HG02885 (cell line): ENCODE results near the gene SCNN1A.

ENCODE experiments used
- ATAC-seq: cut with Tn5 transposase; IDR thresholded peaks from one replicate; pipeline ENCODE4 v1.9.1; 2021; ENCODE audit warnings: mild to moderate bottlenecking; ENCODE audit not compliant: unreplicated experiment, poor library complexity

The SCNN1A gene

GRCh38 chr12:6384499-6385436, 9.4 kb upstream of the SCNN1A start:
- ATAC-seq: no peak

DNA sequence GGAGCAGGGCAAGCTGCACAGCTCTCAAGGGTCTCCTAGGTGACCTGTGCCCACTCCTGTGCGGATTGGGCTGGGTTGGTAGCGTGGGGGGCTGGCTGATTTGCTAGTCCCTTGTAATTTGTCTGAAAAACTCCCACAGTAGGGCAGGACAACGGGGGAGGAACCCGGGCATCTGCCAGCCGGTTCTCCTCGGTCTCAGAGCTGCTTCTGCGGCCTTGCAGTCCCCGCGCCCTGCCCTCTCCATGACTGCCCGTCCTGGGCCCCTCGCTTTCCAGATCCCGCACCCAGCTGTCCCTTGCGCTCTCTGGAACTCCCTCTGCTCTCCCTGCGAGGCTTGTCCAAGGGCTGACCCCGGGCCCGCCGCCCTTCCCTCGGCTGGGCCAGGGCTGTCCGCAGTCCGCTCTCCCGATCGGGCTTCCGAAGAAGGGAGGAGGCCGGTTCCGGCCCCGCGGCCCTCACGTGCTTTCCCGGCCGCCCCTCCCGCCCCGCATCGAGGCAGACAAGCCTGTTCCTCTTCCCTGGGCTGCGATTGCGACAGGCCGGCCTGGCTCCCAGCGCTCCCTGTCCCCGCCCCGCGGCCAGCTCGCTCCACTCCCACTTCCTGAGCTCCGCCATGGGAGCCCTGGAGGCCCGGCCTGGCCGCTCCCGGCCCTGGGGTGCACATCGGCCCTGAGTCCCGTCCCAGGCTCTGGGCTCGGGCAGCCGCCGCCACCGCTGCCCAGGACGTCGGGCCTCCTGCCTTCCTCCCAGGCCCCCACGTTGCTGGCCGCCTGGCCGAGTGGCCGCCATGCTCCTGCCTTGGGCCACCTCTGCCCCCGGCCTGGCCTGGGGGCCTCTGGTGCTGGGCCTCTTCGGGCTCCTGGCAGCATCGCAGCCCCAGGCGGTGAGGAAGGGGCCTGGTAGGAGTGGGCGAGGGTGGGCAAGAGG, 8.5 kb upstream of the SCNN1A start, which contains the start of gene LTBR:
TSS of gene LTBR (plus strand) at position 591 of the 927 bp plus-strand sequence. CDS start at position 788, 197 bp downstream.
- ATAC-seq: no peak

- no peak for ATAC-seq
Measured at GRCh38 chr12:6382982-6383381, 7.6 kb upstream of the SCNN1A start.

DNA sequence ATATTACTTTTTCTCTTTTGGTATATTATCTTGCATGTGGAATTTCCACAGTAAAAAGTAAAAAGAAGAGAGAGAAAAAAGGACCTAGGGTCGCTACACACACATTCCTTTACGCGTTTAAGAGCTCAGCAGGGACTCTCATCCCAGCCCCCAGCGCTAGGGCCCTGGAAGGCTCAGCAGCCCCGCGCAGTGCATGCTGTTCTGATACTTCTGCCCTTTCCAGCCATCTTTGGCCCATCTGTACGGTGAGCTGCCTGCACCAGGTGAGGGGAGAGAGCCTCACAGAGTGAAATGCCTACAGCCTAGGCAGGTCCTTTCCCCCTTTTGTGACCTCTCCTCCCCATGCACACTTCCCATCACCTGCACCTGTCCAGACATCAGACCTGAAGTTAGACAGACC, 7.0 kb upstream of the SCNN1A start:
- no peak for ATAC-seq

DNA sequence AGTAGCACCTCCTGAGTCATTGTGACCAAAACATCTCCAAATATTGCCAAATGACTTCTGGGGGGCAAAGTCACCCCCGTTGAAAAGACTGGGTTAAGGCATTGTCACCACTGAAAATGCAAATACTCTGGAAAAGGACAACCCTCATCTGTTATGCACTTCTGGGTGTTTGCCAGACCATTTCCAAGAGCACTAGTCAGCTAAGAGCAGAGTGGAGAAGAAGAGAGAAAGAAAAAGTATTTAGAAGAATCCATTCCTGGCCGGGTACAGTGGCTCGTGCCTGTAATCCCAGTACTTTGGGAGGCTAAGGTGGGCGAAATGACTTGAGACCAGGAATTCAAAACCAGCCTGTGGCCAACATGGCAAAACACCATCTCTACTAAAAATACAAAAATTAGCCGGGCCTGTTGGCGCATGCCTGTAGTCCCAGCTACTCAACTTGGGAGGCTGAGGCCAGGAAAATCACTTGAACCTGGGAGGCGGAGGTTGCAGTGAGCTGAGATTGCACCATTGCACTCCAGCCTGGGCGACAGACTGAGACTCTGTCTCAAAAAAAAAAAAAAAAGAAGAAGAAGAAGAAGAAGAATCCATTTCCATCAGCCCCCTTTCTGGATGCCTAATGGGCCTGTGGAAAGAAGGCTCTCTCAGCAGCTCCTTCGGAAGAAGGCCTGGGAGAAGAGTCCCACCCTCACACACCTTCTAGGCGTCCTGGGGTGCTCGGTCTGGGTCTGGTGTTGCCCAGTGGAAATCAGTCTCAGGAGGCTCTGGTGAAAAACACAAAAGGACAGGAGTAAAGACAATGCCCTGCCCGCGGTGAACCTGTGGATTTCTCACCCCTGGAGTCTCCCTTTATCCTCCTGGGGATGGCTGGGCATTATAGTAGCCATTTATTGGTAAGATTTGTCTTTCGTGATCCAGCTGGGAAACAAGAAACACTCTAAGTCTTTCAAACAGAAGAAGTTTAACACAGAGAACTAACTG, 5.1 kb upstream of the SCNN1A start:
- no peak for ATAC-seq

- no peak for ATAC-seq
Measured at GRCh38 chr12:6378709-6379472, 3.5 kb upstream of the SCNN1A start.

GRCh38 chr12:6377667-6377994, 2.3 kb upstream of the SCNN1A start:
- no peak for ATAC-seq

DNA sequence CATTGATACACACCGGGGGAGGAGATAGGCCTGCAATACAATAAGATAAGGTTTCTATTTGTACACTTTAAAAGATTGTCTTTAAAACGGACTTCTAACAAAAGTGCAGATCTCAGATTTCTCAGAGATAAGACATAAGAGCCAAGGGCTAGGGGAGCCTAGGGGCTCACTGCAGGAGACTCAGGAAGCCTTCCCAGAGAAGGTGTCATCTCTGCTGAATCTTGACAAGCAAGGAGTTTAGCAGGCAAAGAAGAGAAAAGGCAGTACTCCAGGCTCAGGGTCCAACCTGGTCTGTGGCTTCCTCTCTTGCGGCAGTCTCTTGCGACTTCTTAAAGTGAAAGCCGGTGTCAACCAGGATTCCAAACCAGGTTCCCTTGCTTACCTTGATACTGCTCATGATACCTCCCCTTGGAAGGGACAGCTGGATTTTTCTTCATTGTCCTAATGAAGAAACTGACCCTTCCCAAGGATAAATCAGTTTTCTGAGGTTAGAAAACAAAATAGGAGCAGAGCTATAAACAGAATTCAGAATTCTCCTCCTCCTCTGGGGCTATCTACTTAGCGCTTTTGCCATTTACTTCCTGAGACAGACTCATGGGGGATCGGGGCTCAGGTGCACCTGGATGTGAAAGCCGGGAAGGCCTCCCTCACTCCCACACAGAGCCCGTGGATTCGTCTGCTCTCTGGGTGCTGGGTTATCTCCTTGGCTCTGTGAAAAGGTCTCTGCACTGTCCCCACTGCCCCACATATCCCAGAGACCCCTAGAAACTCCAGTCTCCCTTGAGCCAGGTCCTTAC, 1.7 kb upstream of the SCNN1A start:
- no peak for ATAC-seq

GRCh38 chr12:6376079-6376869, 911 bp upstream of the SCNN1A start:
- no peak for ATAC-seq

DNA sequence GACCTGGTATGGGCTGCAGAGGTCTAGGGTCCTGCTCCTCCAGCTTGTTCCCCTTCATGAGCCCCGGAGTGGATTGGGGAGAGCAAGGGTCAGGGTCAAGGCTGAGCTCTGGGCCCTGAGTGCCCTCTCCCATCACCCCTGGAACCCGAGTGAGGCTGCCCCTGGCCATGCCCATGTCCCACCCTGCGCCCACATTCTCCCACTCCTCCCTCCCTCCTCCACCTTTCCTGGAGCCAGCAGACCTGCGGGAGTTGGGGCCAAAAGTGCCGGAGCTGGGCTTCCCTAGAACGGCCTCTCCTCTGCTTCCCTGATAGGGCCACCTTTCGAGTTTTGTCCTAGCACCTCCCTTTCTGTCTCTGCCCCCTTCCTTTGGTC, 590 bp downstream of the SCNN1A start:
- no peak for ATAC-seq

DNA sequence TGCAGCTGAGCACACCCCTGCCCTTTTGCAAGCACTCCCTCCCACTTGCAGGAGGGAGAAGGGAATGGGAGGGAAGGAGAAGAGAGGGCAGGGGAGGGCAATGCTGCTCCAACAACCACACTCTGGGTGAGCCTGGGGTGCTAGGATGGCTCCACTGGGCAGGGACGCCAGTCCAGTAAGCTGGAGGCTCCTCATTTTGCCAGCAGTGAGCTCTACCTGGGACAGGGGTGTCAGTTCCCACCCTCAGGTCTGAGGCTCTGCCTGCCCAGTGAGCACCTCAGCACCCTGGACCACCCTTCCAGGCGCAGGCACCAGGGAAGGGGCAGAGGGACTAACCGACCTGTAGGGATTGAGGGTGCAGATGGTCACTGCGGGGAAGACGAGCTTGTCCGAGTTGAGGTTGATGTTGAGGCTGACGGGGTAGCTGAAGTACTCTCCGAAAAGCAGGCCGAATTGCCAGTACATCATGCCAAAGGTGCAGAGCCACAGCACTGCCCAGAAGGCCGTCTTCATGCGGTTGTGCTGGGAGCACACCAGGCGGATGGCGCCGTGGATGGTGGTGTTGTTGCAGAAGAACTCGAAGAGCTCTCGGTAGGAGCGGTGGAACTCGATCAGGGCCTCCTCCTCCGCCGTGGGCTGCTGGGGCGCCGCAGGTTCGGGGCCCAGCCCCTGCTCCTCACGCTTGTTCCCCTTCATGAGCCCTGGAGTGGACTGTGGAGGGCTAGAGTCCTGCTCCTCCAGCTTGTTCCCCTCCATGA, 1.2 kb downstream of the SCNN1A start:
- ATAC-seq: no peak

DNA sequence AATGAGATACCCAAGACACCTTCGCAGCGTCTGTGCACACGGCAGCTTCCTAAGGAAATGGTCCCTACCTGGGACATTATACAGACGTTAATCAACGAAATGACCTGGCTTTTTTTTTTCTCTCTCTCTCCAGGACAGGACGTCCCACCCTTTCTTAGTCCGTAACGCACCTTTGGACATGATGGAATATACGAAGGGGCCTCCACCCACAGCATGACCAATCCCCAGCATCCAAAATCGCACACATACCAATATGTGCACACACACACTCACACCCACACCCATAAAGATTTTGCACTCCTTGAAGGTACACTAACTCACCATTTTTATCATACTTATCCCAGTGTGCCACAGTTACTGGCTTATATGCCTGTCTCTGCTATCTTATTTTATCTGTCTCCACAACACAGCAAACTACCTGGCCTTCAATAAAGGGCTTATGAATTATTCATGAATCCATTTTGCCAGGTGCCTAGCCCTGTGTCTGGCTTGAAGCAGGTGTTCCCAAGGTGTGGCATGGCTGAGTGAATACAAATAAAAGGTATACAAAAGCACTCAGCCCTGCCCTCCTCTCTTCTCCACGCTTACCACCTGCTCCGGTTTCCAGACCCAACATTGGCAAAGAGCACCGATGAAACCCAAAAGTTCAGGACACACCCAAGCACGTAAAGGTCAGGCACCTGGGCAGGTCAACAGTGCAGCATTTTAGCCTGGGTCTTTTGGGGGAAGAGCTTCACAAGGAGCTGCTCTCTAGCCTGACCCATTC, 2.2 kb downstream of the SCNN1A start:
- no peak for ATAC-seq

- ATAC-seq: no peak
Measured at GRCh38 chr12:6372403-6373003, 2.9 kb downstream of the SCNN1A start.

- ATAC-seq: no peak
Measured at GRCh38 chr12:6370994-6371754, 4.2 kb downstream of the SCNN1A start.

DNA sequence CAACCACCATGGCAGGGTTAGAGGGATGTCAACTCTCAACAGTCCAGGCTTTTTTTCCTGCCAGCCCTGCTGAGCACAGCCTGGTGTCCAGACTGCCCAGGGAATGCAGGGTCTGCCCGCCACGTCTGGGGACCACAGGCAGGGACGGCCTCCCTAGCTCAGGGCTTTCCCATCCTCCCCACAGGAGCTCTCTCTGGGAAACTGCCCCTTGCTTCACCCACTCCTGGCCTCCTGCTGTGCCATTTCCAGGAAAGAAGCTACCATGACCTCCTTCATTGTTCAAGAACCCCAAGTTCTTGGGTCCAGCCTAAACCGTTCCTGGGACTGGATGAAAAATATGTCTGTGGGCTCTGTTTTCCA, 4.8 kb downstream of the SCNN1A start:
- no peak for ATAC-seq
